HG03457 (cell line): ENCODE measurements around the gene SYT5.
"Not testable (repeated sequence)": the region's sequence is repeated elsewhere in the genome, so short reads cannot be mapped to it uniquely, and the experiment has no call there.

Experiments
- ATAC-seq: cut with Tn5 transposase; IDR thresholded peaks from one replicate; pipeline ENCODE4 v1.9.1; 2021; ENCODE audit warnings: moderate number of reproducible peaks; ENCODE audit not compliant: unreplicated experiment

The SYT5 gene

DNA sequence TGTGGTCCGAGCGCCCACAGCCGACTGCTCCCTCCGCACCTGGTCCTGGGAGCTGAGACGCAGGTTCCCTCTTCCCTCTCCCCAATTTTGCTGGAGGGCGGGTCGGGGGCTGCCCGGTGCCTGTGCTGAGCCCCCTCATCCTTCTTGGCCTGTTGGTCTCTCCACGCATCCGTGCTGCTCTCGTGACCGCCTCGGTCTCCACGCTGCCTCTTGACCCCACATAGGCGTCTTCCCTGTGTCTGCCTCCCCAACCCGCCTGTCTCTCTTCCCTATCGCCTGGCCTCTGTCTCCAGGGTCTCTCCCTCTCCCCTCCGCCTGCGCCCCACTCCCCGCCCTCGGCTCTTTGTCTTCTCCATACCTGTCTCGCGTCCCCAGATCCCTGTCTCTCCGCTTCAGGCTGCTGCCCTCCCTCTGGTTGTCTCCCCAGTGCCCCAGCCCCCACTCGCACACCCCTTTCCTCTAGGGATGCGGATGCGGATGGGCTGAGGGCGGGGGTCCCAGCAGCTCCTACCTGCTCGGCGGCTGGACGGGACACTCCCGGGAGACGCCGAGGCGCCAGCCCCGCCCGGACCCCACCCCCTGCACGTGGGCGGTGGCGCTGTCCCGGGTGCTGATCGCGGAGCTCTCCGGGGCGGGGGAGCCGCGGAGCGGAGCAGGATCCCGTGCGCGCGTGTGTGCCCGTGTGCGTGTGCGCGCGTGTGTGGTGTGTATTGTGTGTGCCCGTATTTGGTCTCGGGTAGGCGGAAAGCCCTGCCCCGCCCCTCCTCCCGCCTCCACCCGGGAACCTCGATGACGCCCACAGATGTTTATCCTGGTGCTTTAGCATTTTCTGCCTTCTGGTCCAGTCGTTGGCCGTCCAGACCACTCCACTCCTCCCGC lies at the start of gene SYT5:
TSS of gene SYT5 (minus strand) at position 684 of the 879 bp plus-strand sequence. CDS start 1,248 bp downstream, outside the sequence.
- no peak for ATAC-seq

DNA sequence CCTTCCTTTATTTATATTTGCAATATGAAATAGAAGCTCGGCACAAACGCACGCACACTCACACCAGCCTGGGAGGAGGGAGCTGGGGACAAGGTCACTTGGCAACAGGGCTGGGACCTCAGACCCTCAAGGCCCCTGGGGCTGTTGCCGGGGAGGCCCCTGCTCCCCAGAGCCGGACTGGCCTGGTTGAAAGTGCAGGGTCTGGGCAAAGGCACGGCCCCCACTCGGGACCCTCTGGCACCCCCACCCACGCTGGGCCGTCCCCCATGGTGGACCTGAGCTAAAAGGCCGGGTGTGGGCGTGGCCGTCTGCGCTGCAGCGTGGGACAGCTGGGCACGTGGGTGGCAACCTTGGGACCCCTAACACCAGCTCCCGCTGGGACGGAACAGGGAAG lies 49.7 kb upstream of the SYT5 start:
- no peak for ATAC-seq

DNA sequence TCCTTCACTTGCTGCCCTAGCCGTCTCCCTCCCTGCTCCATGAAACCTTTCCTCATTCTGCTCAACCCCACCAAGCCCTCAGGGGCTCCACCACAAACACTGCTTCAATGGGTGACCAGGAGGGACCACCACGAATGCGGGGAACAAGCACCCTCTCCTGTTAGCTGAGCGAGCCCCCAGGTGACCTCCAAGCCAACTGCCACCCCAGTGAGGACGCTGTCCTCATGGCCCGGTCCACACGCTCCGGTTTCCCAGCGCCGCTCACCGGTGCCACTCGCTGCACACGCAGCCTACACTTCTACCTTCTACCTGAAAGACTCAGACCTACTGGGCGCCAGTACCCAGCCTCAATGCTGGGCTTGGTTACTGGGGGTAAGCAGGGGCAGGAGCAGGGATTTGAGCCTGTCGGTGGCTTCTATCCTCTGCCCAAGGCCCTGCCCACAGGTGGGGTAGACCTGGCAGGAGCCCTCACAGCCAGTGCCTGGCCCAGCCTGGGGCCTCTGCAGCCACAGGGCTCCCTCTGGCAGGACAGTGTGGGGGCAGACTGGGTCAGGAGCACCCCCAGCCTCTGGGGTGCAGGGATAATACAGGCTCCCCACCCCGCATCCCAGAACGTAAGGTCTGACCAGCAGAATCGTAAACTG lies 49.2 kb upstream of the SYT5 start:
- ATAC-seq: no peak

DNA sequence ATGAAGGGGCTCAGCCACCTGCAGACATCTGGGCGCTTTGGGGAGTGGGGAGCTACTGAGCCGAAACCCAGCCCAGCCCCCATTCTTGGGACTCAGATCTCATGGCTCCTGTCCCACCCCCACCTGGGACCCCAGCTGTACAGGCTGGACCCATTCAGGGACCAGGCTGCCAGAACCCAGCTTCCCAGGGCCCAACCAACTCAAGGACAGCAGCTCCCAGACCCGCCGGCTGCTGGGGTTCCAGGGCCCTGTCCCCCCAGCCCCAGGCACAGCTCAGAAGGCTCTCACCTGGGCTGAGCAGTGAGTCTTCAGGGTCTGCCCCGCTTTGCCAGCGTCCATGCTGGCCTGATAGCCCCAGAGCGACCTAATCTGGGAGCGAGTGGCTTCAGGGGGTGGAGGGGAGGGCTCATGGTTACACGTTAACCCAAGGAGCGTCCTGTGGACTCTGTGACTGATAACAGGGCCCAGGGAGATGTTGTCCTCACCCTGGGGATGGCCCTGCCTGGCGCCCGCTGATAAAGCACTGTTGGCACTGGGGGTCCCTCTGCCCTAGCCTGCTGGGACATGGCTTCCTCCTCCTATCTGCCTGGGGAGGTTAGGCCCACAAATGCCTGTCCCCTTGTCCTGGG lies 48.4 kb upstream of the SYT5 start, which contains the start of gene TMEM86B:
TSS of gene TMEM86B (minus strand) at position 361 of the 629 bp plus-strand sequence. CDS start at position 339, 22 bp downstream.
- ATAC-seq: no peak

DNA sequence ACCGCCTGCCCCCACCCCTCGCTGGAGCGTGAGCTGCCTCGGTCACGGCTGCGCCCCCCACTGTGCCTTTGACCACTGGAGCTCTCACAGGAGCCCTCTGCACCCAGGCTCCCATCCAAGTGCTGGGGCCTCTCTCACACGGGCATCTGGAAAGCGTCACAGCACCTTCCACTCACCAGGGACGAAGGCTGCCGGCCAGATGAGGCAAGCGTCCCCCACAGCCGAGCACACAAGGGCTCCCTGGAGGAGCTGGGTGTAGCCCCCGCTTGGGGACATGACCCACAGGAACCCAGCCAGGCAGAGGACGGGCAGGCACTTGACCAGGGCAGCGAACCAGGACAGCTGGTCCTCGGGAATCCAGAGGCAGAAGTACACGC lies 47.9 kb upstream of the SYT5 start:
- ATAC-seq: no peak

DNA sequence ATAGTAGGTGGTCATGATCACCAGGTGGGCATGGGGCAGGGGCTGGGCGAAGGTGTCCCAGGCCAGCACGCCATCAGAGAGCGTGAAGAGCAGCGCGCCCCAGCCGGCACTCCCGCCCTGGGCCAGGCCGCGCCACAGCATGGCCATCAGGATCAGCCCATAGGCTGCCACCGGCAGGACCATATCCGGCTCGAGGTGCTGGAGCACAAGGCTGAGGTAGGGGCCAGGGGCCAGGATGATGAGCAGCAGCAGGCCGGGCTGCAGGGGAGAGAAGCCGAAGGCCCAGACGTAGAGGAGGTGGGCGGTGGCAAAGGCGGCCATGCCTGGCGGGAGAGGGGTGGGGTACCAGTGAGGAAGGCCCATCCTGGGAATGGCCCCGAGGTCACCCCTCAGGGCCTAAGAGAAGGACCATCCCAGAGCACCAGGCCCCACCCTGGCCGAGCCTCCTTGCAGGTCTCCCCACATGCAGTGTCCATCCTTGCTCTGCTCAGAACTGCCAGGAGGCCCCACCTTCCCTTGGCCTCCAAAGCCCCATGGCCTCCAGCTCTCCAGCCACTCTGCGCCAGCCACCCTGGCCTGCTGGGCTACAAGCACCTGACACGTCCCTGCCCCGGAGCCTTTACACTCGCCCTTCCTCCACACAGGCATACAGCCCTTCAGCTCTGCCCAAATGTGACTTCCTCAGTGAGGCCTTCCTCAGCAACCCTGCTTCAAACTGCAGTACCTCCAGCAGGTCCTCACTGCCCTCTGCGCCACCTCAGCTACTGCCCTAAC lies 47.3 kb upstream of the SYT5 start:
- no peak for ATAC-seq

DNA sequence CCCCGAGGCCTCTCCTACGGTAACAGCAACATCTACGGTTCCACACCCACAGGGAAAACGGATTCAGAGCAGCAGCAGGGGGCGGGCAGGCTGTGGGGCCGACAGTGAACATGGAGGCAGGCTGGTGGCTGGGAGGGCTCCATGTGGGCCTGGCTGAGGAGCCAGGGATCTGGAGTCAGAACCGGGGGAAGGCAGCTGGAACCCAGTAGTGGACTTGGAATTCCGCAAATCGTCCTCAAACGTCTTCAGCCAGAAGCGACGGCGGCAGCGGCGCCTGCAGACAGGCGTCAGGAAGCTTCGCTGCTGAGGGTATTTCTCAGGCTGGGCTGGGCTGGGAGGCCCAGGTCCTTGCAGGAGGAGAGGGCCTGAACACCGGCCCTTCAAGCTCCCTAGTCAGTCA lies 46.7 kb upstream of the SYT5 start:
- no peak for ATAC-seq

DNA sequence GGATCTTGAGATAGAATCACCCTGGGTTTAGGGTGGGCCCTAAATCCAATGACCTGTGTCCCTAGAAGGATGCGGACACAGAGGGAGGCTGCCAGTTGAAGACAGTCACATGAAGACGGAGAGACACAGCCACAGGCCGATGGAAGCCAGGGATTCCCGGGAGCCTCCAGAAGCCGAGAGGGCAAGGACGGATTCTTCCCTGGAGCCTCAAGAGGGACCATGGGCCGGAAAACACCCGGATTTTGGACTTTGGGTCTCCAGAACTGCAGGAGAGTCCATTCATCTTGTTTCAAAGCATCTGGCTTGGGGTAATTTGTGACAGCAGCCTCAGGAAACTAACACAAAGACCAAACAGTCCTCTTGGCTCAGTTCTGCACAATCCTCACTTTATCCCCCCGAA lies 46.2 kb upstream of the SYT5 start:
- no peak for ATAC-seq

DNA sequence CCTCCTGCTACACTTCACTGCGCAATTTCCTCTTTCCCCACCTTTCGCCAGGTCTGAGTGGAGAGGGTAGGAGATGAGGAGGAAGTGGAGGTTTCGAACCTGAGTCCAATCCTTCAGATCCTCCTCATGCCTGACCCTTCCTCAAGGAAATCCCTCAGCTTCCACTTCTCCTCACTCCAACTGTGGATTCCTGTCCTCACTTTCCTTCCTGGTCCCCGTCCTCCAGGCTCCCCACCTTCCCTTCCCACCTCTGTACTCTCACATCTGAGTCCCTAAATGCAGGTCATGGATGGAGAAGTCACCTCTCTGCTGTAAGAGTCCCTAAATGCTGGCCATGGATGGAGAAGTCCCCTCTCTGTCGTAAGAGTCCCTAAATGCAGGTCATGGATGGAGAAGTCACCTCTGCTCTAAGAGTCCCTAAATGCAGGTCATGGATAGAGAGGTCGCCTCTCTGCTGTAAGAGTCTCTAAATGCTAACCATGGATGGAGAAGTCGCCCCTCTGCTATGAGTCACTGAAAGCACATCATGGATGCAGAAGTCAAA lies 45.4 kb upstream of the SYT5 start:
- no peak for ATAC-seq

DNA sequence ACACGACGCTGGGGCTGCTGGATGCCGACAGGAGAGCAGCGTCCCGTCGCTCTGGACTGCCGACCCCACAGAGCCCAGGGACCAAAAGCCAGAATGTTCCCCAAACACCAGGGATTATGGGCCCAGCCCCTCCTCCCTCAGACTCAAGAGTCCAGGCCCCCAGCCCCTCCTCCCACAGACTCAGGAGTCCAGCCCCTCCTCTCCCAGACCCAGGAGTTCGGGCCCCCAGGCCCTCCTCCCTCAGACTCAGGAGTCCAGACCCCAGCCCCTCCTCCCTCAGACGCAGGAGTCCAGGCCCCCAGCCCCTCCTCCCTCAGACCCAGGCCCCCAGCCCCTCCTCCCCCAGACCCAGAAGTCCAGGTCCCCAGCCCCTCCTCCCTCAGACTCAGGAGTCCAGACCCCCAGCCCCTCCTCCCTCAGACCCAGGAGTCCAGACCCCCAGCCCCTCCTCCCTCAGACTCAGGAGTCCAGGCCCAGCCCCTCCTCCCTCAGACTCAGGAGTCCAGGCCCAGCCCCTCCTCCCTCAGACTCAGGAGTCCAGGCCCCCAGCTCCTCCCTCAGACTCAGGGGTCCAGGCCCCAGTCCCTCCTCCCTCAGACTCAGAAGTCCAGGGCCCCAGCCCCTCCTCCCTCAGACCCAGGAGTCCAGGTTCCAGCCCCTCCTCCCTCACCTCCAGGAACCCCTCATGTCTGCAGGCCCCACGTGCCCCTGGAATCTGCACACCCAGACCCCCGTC lies 44.8 kb upstream of the SYT5 start:
- not testable (repeated sequence) for ATAC-seq

DNA sequence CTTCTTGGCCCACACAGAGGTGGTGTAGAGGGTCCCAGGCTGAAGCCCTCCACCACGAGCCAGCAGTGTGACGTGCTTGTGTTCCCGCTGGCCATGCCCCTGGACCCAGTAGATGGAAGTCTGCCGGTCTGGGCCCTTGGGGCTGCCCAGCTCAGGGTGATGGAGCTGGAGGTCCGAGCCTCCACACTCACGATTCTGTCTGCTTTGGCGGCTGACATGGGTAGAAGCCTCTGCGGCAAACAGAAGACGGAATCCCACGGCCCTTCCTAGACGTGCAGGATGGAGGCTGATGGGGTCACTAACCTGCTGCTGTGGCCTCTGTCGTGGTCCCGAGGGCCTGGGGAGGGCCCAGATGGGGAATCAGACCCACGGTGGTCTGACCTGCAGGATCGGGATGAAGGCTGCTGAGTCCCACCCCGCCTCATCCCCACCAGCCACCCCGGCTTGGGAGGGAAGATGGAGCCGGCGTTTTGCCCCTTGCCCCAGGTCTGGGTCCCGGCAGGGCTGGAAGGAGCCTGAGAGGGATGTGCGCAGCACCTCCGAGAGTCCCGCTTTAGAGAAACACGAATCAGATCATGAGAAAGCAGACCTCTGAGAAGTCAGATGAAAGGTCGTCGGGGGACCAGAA lies 44.1 kb upstream of the SYT5 start:
- ATAC-seq: no peak

DNA sequence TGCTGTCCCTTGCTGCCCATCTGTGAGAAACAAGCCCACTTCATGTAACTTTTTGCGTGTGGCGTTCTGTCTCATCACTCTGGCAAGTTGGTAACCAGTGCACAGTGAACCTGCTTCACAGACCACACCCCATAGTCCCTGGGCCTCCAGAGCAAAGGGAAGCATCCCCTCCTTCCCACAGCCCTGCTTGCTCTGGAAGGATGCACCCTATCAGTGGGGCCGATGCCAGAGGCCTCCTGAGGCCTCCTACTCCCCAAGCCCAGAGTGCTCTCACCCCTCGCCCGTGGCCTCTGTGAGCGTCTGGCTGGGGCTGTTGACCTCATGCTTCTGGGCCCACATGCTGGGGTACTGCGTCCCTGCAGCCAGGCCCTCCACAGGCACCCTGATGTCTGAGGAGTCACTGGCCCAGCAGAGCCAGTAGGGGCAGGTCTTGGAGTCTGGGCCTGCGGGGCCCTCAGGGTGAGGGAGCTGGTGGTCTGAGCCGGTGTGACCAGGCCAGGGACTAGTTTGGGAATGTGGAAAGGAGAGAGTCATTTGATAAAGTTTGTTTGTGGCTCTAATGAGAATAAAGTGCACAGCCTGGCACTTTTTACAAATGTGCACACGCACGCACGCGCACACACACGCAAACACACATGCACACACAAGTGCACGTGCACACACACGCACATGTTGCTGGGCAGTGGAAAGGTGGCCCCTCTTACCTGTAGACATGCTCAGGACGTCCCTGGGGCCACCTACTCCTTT lies 43.4 kb upstream of the SYT5 start:
- ATAC-seq: no peak

DNA sequence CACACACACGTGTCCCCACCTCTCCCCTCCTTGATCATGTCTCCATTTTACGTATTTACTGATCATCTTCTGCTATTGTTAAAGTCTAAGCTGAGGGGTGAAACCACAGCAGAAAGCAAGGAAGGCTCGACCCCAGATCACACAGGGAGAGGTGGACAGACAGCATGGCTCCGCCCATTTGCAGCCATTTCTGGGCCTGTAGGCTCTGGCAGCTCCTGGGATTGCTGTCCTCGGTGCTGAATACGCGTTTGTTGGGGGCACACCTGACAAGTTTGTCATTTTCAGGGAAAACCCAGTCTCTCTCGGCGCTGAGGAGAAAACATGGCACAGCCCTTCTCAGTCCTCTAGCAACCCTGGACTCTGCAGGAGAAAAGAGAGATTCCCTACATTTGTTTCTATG lies 40.4 kb upstream of the SYT5 start:
- no peak for ATAC-seq

DNA sequence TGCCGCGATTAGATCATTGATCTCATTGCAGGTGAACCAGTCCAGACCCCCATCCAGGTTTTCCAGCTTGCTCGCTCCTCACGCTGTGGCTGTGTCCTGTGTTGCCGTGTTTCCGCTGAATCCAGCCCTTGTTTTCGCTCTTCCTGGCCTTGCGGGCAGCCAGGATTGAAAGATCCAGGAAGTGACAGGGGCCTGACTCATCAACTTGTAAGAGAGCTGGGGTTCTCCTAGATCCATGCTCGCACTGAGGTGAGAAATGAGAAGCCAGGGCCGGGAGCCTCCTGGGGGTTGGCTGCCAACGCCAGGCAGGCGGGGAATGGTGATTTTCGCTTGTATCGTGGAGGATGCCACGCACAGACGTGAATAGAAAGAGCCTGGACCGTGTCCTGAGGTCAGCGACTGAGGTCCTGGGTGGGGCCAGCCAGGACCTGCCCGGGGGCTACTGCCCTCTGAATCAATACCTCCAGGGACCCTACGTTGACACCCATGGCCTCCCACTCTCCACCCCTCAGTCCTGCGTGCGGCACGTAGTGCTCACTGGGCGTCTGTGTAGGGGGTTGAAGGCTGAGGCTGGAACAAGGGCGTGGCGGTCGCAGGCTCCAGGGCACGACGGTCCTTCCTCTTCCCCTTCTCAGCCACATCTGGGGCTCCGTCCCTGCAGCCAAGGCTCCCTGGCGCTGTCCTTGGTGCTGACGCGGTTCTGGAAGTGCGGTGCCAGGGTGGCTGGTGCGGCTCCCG lies 36.5 kb upstream of the SYT5 start:
- ATAC-seq: no peak

DNA sequence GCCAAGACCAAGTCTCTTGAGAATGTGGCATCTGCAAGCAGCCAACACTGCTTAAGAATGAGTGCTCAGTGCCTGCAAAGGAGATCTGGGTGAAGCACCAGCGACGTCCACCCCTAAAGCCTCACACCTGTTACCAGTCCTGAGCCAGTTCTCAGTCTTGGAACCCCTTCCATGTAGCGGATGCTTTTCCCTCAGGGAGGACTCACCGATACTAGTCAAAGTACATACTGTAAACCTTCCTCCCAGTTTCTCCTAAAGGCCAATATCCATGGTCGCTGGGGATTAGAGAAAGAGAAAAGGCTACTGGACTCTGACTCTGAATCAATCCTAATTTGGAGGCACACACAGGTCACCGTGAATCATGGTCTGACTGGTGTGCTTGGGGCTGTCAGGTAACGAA lies 33.5 kb upstream of the SYT5 start:
- ATAC-seq: no peak

DNA sequence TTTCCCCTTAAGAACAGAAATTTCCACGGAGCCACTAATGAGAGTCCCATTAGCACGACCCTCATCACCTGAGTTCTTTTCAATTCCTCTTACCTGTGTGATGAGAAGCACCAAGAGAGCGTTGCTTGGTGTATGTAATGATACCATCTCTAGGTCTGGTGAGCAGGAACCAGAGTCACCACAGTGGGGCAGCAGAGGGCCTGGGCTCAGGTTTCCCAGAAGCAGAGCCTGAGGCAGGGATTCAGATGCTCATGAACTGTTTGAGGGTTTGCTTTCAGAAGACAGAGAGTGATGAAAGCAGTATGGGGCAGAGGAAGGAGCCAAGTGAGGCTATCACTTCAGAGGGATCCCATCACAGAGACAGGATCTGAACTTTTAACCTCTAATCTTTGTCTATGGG lies 32.4 kb upstream of the SYT5 start:
- no peak for ATAC-seq

DNA sequence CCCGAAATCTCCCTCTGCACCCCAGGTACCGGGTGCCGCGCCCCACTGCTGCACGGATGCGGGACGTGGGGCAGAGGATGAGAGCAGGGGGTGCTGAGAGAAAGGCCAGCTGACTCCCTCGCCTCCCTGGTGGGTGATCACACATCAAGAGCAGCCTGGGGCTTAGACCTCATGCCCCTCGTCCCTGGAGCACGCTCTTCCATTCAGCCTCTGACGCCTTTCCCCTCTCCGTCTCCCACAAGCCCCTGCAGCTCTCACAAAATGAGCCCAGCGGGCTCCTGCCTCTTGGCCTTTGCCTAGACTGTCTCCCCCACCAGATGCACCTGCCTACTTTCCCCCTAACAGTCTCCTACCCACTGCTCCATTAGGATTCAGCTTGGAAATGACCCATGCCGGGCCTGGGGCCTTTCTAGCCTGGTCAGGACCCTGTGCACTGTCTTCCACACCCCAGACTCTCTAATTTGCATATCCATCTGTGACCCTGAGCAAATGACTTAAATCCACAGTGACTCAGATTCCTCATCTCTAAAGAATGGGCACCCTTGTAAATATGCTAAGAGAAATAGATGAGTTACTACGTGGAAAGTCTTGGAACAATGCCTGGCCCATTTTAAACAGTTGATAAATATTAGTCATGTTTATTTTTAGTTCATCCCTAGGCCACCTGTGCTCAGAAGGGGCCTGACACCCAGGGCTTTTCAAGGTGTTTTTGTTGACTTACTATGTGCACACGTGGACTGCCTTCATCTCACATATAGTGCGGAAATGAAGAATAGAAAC lies 29.8 kb upstream of the SYT5 start:
- no peak for ATAC-seq
